Measurements from ENCODE around the gene SRSF4. TPM values are rescaled to one million over a fixed set of nuclear protein-coding genes. Genes with fewer than 3 reads are reported as not detected.

SRSF4 gene
- total RNA-seq, 4 donors from 2014 or later, result 41.4 to 82.6 (median 56.4) TPM

DNA sequence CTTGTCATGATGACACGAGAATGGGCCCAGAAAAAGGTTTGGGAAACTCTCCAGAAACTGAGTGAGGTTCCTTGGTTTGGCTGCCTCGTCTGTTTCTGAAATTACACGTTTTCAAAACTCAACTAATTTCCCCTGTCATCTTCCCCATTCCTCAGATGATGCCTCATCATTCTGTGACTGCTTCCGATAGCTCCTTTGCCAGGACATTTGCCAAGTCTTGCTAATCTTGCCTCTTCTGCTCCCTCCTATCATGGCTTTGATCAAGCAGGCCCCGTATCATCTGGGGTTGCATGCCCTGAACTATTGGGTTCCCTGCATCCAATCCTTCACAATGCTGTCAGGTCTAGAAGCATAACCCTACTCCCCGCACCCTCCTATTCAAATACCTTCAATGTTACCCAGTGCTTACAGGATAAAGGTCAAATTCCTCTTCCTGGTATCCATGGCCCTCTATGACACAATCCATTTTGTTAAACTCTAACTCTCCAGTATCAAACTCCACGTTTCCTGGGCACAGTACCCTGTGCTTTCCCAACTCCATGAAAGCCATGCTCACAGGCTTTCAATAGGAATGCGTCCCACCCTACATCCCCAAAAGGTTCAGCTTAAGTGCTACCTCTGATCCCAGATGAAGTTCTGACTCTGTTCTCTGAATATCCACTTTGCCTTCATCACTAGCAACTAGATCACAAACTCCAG lies 35.8 kb downstream of the SRSF4 start:
- intact Hi-C loops (cut with DNase I), result no loop called here
- TF ChIP-seq POLR2A (IDR thresholded peaks at IDR 0.05), result no peak
- H3K4me3 ChIP-seq, result no peak overlapping the region
- H3K4me1 ChIP-seq, result no peaks in the 10 kb centered on the region
- peak overlapping the region in 3 of 4 donors; percentile 41 to 52 (median 42) for H3K27ac ChIP-seq
- no peaks in the 10 kb centered on the region for H3K9me3 ChIP-seq
- H3K36me3 ChIP-seq, result peaks cover 38 to 77% (median 43%) of the 10 kb centered on the region in 3 donors
- WGBS, 2 donors, result 55 to 62% methylated on average over 8 of the region's 8 CpGs
- DNase-seq, result no peak
- H3K27me3 ChIP-seq, result no peaks in the 10 kb centered on the region

DNA sequence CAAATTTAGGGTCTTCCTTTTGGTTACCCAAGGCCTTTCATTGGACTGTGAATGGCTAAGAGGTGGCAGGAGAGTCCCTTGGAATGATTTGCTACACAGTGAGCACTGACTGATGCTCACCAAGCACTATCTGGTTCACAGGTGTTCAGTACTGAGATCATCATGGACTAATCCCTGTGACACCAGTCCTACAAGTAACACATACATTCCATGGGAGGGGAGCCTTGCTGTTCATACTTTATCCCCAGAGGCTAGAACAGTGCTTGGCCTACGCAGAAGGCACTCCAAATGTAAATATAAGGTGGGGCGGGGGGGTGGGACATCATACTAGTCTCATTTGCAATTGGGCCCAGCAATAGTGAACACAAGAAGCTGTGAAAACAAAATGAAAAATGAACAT lies 37.5 kb downstream of the SRSF4 start:
- no peaks in the 10 kb centered on the region for H3K27me3 ChIP-seq
- no peaks in the 10 kb centered on the region for H3K4me1 ChIP-seq
- H3K9me3 ChIP-seq, result no peaks in the 10 kb centered on the region
- 89 to 90% methylated on average over 2 of the region's 2 CpGs for WGBS, 2 donors
- H3K27ac ChIP-seq, result no peak overlapping the region
- no peak for DNase-seq
- no peak overlapping the region for H3K4me3 ChIP-seq
- intact Hi-C loops (cut with DNase I), result no loop called here
- peaks cover 21 to 60% (median 26%) of the 10 kb centered on the region in 3 donors for H3K36me3 ChIP-seq
- TF ChIP-seq POLR2A (IDR thresholded peaks at IDR 0.05), result no peak
- TF ChIP-seq, protein P1, sequence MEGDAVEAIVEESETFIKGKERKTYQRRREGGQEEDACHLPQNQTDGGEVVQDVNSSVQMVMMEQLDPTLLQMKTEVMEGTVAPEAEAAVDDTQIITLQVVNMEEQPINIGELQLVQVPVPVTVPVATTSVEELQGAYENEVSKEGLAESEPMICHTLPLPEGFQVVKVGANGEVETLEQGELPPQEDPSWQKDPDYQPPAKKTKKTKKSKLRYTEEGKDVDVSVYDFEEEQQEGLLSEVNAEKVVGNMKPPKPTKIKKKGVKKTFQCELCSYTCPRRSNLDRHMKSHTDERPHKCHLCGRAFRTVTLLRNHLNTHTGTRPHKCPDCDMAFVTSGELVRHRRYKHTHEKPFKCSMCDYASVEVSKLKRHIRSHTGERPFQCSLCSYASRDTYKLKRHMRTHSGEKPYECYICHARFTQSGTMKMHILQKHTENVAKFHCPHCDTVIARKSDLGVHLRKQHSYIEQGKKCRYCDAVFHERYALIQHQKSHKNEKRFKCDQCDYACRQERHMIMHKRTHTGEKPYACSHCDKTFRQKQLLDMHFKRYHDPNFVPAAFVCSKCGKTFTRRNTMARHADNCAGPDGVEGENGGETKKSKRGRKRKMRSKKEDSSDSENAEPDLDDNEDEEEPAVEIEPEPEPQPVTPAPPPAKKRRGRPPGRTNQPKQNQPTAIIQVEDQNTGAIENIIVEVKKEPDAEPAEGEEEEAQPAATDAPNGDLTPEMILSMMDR (IDR thresholded peaks at IDR 0.05), result no peak

DNA sequence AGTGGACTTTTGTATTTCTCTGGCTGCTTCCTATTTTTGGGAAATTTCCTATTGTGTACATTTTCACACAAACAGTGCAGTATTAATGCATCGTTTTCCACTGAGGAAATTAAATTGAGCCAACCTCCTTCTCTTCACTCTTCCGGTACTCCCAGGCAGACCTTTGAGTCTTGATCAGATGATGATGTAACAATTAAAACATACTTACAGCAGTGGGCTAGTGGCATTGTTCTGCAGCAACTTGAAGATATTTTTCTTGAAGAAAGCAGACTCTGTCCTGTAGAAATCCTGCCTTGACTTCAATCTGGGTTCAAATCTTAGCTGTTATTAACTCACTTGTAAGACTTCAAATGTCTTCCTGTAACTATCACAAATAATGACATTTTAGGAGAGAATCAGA lies 39.0 kb downstream of the SRSF4 start:
- Histone ChIP-seq H3K4me3 (no peak overlapping the region), H3K27ac (no peak overlapping the region), H3K9me3 (no peaks in the 10 kb centered on the region), H3K4me1 (no peaks in the 10 kb centered on the region), H3K36me3 (peaks cover 7 to 46% (median 12%) of the 10 kb centered on the region in 3 donors), H3K27me3 (no peaks in the 10 kb centered on the region)
- intact Hi-C loops (cut with DNase I), result no loop called here
- TF ChIP-seq, protein P1 (IDR thresholded peaks at IDR 0.05), result no peak
- no peak for TF ChIP-seq POLR2A (IDR thresholded peaks at IDR 0.05)
- no peak for DNase-seq
- WGBS, 2 donors, result 81 to 94% methylated on average over 2 of the region's 2 CpGs

DNA sequence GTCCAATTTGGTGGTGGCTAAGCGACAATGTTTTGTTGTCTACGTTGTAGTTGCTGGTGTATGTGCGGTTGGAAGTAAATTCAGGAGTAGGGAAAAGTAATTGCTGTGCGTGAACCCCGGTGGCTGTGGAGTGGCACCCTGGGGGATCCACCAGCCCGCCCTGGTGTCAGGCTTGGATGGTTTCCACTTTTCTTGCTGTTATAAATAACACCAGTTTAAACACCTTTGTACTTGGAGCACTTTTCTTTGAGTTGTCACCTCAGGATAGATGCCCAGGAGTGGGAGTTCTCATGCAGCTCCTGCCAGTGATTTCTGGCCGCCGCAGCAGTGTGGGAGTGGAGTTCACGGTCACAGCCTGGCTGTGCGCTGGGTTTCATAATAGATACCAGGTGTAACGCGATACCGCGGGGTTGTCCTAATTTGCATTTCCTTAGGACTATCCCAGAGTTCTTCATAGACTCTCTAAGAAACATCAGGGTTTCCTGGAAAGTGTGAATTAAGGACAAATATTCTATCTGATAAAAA lies 45.2 kb downstream of the SRSF4 start:
- H3K9me3 ChIP-seq, result no peaks in the 10 kb centered on the region
- TF ChIP-seq, protein P1 (IDR thresholded peaks at IDR 0.05), result no peak
- TF ChIP-seq POLR2A (IDR thresholded peaks at IDR 0.05), result no peak
- peaks cover 0 to 26% (median 7%) of the 10 kb centered on the region in 3 donors for H3K4me1 ChIP-seq
- peaks cover 0 to 20% (median 0%) of the 10 kb centered on the region in 4 donors for H3K27me3 ChIP-seq
- H3K36me3 ChIP-seq, result no peaks in the 10 kb centered on the region
- no peak for DNase-seq
- H3K27ac ChIP-seq, result no peak overlapping the region
- intact Hi-C loops (cut with DNase I), result no loop called here
- no peak overlapping the region for H3K4me3 ChIP-seq
- WGBS, 2 donors, result 41 to 47% methylated on average over 13 to 14 of the region's 14 CpGs

DNA sequence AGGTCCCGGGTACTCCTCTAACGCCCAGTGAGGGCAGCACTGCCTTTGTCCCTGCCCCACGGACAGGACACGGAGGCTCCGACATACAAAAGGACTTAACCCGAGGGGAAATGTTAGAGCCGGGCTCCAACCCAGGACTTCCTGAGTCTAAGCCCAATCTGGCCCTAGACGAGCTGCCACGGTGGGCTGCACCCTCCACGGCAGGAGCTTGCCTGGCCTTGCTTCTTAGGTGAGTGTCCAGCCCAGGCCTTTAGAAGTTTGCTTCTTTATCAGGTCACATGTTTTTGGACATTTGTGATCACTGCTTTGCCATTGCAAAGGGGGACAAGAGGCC lies 47.0 kb downstream of the SRSF4 start:
- TF ChIP-seq, protein P1 (IDR thresholded peaks at IDR 0.05), result no peak
- TF ChIP-seq POLR2A (IDR thresholded peaks at IDR 0.05), result no peak
- H3K9me3 ChIP-seq, result no peaks in the 10 kb centered on the region
- 39 to 73% methylated on average over 4 to 6 of the region's 10 CpGs for WGBS, 2 donors
- H3K36me3 ChIP-seq, result no peaks in the 10 kb centered on the region
- peaks cover 0 to 26% (median 7%) of the 10 kb centered on the region in 3 donors for H3K4me1 ChIP-seq
- peak overlapping the region in 3 of 4 donors; percentile 12 to 45 (median 21) for H3K4me3 ChIP-seq
- H3K27me3 ChIP-seq, result peaks cover 0 to 20% (median 0%) of the 10 kb centered on the region in 4 donors
- no peak overlapping the region for H3K27ac ChIP-seq
- intact Hi-C loops (cut with DNase I), result no loop called here
- no peak for DNase-seq
